Heart left ventricle (tissue), 13 donors: ENCODE data around the gene TTC7B.

ENCODE experiments used
- POLR2A ChIP-seq, 2 donors: fragments of 450-650 bp; IDR thresholded peaks; one replicate each; pipeline ENCODE4 v1.6.1; 2017; ENCODE audit warnings: antibody characterized with exemption in 2 of 2, mild to moderate bottlenecking in 2 of 2, moderate library complexity in 2 of 2
- TF ChIP-seq, protein P1 (sequence below), 12 donors: fragments of 200-600 bp; sonication (generic) in 4 of 12; IDR thresholded peaks; one replicate each; pipeline versions ENCODE4 v1.5.0 to v1.8.0; 2018 to 2022; ENCODE audit warnings: antibody characterized with exemption in 12 of 12, mild to moderate bottlenecking in 5 of 12
- donor health status: ischemic (EF 13 %, LVEDD 7.1; RV severe dilation, severe dysfunction).
- donor health status: DM: no; HTN: yes; CAD: no.
- donor health status: DM: no; HTN: no; CAD: no.
- donor health status: ischemic (EF 25% LVEDD 6.9; RV normal size, moderate dysfunction).
- donor health status: ischemic (EF 25% LVEDD 5.7; RV mildly dilated, moderate dysfunction).
- donor health status: ischemic (EF 35%, LVEDD 5.7; RV mildly dilated, moderate dysfunction).
- donor health status: nonischemic (EF 11% LVEDD 7.7; RV severe dilation, severe dysfunction).
- donor health status: DM: yes; HTN: yes; CAD: no.
- donor health status: PGD.
- donor health status: ischemic (EF 29% LVEDD 5.4; RV normal size, mild dysfunction).
- donor health status: nonischemic (EF 23%, LVEDD 6.1; RV moderate dilation, normal function).

- TF ChIP-seq, protein P1, sequence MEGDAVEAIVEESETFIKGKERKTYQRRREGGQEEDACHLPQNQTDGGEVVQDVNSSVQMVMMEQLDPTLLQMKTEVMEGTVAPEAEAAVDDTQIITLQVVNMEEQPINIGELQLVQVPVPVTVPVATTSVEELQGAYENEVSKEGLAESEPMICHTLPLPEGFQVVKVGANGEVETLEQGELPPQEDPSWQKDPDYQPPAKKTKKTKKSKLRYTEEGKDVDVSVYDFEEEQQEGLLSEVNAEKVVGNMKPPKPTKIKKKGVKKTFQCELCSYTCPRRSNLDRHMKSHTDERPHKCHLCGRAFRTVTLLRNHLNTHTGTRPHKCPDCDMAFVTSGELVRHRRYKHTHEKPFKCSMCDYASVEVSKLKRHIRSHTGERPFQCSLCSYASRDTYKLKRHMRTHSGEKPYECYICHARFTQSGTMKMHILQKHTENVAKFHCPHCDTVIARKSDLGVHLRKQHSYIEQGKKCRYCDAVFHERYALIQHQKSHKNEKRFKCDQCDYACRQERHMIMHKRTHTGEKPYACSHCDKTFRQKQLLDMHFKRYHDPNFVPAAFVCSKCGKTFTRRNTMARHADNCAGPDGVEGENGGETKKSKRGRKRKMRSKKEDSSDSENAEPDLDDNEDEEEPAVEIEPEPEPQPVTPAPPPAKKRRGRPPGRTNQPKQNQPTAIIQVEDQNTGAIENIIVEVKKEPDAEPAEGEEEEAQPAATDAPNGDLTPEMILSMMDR (IDR thresholded peaks at IDR 0.05): no peak
- no peak for TF ChIP-seq POLR2A (IDR thresholded peaks at IDR 0.05)
These were observed 150.8 kb downstream of the TTC7B start for GRCh38 chr14:90665321-90666000.
